NCI-H2081 treated with DMSO at 0.1 percent for 48 hours (cell line): ENCODE results near the gene GRID1.

Experiments
- DNase-seq: peaks from one replicate; lab custom pipeline; 2025; lab: John Stamatoyannopoulos, UW

GRID1 gene

DNA sequence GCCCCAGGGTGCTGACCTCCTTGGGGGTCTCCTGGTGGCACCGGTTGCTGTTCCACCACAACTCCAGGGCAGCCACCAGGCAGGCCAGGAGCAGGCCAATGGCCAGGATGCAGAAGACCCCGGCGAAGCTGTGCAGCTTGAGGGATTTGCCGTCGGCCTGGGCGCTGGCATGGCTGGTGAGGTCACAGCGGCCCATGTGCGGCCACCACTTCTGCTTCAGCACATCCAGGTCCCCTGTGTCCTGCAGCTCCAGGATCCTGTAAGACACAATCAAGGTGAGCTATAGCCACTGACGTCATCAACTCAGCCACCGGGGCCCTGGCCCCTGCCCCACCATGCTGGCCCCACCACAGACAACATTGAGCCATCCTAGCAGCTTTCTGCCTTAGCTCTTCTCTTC is 753.2 kb downstream of the GRID1 start:
- no peak for DNase-seq

DNA sequence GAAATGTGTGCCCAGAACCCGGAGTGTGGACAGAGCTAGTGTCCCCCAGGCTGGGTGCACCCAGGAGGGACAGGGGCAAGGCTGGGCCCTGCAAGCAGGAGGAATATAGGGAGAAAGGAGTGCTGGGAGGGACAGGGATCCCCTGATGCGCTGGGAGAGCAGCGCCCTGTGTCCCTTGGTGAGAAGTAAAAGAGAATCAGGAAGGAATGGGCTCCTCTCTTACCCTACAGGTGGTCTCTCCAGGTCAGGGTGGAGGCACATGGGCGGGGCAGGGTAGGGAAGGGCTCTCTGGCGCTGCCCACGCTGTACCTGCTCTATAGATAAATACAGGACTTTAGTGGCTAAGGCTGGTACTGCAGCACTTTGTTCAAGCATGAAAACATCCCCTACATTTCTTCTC is 753.8 kb downstream of the GRID1 start:
- no peak for DNase-seq

DNA sequence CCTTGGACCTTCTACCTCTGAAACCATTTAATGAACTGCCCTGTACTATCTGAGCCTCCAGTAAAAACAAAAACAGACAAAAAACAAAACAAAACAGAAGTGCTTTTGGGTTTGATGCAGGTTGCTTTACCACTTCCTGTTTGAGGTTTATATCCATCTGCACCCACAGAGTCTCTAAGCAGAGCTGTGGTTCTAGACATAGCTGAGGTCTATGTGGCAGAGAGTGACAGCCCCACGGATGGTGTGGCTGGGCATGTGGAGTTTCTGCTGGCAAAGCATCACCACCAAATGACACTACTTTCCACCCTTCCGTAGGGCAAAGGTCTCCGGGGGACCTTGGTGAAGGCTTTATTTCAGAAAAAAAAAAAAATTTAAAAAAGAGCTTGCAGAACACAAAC is 754.2 kb downstream of the GRID1 start:
- no peak for DNase-seq

DNA sequence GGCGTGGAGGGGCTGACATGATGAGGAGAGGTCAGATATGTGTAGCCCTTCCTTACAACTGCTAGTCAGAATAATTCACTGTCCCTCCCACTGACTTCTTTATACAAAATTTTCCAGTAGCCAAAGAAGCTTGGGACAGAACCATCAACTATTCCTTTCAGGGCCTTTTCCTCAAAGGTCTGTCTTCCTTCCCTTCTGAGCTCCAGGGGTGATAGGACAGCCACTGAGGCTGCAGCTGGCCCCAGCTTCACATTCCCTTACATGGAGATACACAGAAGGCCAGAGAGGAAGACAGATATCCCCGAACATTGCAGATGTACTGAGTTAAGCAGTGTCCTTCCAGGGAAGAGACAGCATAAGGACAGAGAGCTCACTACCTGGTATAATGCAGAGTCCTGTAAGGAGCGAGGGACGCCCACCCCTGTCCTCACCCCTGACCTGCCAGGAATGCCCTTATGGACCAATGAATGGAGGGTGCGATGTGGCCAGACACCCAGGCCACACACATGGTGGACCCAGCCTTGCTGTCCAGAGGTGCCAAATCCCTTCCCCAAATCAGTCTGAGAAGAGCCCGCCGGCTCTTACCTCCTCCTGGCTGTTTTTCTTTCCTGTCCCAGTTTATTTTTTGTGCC is 754.7 kb downstream of the GRID1 start:
- no peak for DNase-seq

DNA sequence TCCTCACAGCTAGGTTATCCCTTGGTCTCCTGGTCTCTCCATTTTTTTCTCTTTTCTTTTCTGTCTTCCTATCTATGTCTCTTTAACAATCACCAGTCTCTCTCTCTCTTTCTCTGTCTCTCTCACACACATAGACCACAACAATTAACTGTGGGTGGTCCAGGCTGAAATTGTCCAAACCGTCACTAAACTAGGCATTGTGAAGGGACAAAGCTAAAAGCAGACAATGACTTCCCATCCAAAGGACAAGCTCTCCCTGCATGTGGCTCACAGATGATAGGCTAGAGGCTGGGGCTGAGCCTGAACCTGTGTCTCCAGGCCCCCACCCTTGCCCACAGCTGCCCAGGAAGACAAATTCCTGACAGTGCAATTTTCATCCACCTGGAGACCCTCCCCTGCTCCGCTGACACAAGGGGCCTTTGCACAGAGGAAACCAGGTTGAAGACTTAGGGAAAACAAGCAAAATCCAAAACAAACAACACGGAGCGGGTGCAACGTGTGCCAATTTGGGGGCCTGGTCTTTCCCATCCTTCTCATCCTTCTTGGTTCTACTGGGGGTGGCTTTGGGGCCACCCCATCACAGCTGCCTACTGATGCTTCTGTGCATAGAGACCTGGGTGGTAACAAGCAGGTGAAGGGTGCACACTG is 755.4 kb downstream of the GRID1 start:
- no peak for DNase-seq

DNA sequence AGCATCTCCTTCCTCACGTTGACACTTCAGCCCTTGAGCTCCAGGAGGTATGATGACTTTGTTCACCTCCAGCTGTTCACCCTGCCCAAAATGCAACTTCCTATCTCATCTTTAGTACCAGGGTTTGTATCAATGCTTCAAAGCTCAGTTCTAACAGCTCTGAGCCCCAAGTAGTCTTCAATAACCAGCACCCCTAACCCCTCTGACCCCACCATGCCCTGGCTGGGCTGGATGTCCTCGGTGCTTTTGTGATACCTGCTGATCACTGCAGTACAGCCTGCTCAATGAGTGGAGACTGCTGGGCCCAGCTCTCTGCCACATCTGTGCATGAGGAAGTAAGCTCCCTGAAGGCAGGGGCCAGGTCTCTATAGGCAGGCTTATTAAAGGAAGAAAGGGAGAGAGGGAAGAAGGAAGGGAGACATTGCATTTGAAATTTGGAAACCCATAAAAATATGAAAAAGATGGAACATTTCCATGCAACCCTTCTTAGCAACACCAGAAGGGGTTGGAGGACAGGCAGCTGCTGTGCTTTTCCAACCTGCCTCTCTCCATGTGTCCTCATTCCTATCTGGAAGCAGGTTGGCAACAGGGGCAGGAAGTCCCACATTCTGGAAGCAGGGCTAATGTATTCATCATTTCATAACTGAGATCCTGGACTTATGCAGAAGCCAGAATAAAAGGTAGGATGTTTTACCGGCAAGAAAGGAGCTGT is 756.1 kb downstream of the GRID1 start:
- DNase-seq: no peak

DNA sequence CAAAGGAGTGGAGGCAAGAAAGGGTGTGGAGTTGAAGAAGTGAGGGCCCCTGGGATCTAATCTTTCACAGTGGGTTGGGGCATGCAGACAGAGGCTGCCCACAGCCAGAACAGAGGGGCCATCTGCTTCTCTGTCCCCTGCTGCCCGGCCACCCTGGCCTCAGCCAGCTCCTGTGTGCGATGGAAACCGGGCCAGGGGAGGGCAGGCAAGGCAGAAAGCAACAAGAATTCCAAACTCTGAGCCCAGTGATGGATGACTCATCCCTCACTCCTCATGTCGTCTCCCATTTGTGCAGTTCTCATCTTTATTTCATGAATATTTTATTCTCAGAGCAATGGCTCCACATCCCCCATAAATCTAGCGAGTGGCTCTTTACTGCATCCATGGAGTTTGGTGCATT is 757.1 kb downstream of the GRID1 start:
- no peak for DNase-seq

DNA sequence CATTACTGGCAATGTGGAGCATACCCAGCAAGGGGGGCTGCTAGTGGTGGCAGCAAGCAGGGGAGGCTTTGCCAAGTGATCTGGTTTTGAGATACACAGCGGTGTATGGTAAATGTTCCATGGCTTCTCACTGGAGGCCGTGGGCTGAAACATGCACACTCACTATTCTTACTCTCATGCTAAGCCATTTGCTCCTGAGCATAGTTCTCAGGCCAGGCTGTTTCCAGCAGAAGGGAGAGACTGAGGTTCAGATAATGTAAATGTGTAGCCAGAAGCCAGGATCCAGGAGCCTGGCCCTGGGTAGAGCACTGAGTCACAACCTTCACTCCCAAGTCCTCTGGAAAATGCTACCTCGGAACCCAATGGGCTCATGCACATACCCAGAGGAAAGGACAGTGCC is 757.9 kb downstream of the GRID1 start:
- no peak for DNase-seq

DNA sequence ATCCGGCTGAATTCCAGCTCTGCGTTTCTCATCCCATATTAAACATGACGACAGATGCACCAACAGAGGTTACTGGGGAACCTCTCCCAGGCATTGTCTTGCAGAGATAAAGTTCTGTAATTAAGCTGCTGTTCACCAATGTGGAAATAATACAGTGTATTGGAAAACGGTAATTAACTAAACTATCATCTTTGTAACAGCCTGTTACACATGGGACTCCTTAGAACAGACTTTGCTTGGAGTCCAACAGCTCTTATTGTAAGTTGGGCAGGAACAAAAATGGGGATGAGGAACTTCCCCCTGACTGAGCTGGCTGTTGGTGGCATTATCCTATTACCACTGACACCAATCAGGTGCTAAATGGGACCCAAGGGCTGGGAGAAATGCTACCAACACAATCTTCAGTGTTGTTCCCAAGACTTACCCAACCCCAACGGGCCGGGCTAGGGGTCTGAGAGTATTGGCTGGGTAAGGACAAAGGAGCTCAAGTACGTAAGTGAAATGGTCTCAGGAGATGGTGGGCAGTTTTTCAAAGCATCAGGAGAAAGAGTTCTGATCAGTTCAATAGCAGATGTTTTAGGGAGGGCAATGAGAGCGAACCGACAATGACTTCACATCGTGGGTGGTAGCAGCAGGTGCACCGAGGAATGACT is 759.4 kb downstream of the GRID1 start:
- no peak for DNase-seq

DNA sequence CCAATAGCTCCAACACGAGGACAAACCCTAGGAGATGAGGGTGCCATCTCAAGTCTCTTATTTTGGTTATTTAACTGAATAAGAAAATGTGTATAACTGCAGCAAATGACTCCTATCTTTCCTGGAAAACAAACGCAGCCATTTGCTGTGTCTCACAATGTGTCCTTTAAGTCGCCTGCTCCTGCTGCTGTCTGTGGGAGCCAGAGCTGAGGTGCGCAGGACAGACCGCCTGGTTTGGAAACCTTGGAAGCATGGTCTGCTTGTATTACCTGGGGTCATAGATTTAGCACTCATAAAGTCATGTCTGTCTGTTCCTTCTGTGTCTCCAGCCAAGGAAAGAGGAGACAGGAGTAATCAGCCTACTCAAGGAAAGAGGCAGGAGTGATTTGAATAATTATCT is 760.2 kb downstream of the GRID1 start:
- no peak for DNase-seq

DNA sequence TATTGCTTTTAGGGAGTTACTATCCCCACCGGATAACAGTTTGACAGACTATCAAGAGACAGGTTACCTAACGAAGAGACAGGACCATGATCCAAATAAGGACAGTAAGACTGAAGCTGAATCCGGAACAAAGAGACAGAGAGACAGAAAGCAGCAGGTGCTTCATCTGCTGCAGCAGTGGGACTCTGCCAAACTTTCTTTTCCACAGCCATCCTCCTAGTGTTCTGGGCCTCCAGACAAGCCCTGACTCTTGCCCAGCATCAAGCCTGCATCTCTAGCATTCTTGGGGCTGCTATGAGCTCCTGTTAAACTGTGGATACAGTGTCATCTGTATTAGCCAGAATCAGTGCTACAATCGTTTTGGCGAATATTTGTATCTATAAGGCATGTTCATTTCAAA is 761.7 kb downstream of the GRID1 start:
- DNase-seq: no peak

DNA sequence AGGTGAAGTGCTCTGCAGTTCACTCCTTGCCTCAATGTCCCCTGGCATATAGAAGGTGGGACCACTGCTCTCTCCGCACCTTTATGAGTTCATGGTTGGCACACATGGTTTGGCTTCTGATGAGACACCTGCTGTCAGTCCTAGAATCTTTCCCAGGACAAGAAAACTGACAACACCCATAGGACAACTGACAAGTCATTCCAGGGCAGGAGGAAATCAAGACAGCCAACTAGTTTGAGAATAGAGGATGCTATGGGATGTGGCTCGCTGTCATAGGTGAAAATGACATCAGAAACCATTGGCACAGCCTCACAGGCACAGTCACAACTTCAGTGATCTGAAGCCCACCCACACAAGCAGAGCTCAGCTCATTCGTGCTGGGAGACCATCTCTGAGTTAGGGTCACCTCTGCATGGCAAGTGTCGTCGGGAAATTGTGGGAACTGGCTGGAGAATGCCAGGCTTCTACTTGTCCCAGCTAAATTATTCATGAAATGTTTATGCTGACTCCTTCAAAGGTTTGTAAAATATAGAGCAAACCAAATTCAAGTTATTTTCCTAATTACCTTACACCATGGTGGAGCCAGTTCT is 762.4 kb downstream of the GRID1 start:
- DNase-seq: no peak

DNA sequence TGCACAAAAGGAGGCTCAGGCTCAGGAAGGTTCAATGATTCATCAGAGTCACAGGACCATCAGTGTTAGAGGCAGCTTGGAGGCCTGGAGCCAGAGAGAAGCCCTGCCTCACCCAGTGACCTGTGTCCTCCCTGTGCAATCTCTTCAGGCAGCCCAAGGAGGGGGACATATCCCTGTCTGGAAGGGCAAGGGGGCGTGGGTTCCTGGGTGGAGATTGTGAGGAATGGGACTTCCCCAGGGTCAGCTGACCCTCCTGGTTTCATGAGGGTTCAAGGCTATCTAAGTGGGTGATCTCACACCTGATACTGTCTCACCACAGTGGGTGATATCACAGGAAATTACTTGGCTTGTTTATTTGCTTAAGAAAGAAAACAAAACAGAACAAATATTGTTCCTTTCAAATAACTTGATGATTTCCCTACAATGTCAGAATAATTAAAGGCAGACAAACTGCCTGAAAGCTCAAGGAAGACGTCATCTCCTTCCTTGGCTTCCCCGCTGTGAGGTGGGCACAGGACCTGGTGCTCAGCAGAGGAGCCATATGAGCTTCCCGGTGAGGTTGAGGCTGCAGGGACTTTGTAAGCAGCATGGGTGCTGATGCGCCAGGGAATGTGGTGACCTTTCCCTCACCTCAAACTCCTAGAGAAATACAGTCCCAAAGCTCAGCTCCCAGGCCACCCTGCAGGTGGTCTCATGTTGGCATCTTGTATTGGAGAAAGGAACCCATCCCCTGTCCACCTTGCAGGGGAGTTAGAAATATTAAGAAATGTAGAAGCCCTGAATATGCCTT is 763.2 kb downstream of the GRID1 start:
- no peak for DNase-seq

DNA sequence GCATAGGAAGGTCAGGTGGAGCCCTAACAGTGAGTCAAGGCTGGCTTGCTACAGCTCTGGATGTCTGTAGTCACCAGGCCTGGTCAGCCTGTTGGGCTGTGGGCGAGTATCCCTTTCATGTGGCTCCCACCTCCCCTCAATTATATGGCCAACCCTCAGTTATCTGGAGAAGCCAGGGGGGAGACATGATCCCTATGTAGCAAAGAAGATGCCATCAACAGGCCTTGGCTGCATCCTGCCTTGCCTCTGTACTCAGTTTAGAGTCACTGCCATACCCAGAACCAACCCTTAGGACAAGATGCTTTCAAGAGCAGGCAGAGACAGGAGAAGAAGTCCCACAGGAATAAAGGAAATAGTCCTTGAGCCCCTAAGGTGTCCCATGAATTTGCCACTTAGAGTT is 763.9 kb downstream of the GRID1 start:
- DNase-seq: no peak

DNA sequence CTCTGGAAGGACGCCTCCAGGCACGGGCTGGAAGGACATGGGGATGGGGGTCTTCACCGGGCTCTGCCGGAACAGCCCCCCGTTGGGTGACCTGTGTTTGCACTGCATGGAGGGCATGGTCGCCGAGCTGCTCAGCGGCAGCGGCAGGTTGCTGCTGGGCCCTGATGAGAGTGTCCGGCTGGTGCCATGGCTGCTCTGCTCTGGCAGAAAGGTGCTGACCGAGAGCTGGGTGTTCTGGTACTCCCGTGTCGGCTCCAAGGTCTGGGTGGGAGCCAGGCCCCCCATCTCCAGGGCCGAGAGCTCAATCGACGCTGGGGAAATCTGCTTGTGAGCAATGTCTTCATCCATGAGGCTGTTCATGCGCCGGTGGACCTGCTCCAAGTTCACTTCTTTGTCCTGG is 764.3 kb downstream of the GRID1 start:
- no peak for DNase-seq

DNA sequence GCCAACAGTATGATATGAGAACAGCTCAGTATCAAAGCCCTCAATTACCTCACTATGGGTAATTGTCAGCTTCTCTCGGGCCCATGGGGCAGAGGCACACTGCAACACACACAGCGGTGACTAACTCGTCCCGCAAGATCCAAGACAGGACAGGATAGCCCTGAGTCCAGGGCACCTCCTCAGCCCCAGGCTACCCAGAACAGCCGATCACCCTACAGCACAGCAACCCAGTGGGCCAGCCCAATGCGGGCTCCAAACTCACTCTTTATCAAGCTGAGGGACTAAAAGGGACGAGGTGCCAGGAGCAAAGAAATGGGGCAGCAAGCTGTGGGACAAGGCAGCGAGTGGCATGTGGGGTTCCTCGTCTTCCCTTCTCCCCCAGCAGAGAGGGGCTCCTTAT is 765.1 kb downstream of the GRID1 start:
- no peak for DNase-seq

DNA sequence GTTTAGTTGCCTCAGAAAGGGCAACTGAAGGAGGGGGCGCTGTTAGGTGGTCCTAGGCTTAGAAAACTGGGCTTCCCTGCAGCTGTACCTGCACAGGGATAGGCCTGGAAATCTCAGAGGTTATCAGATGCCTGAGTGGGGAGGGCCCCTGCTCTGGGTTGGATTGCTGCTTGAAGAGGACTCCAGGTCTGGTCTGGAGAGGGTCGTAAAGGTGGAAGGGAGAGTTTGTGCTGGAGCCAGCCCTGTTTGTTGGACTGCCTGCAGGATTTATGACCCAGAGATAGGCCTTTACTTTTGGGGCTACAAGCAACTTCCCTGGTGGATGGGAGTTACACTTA is 765.9 kb downstream of the GRID1 start:
- DNase-seq: no peak

DNA sequence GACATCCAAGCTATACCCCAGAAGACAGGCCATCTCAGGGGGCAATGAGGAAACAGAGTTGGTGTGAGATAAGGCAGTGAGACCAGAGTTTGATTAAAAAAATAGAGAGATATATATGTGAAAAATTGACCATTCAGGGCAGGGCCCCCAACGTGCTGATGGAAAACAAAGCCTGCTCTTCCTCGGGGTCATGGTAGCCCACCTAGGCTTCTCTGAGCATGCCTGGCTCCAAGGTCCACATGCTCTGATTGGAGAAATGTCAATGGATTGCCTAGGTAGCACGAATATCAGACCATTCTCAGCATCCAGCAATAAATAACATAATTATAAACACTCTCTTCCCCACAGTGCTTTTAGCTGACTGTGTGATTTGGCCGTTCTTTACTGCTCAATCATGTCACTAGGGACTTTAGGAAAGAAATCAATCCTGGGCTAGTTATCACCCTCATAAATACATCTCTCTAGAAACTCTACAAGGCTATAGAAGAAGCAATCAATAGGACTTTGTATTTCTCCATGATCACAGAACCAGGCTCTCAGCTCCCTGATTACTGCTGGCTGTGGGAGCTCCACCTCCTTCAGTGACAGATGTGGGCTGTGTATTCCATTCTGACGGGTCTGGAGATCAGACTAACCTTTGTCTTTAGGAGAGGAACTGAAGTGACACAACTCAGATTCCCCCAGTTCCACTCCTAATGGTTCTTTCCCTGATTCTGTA is 766.4 kb downstream of the GRID1 start:
- DNase-seq: no peak

DNA sequence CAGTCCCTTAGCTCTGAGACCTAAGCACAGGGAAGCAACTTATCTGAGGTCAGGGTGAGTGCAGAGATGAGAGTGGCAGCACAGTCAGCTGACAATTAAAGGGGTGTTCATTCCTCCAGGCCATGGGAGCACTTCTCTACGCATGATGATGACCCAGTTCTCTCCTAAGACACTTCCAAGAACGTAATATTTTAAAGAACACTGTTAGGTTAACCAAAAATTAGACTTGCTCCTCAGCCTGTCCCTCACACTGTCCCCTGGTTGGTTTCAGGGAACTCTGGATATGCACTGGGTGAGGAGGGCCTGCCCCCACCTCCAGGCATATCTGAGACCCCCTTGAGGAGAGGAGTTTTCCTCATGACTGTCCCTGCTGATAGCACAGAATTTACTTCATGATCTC is 767.5 kb downstream of the GRID1 start:
- DNase-seq: no peak

DNA sequence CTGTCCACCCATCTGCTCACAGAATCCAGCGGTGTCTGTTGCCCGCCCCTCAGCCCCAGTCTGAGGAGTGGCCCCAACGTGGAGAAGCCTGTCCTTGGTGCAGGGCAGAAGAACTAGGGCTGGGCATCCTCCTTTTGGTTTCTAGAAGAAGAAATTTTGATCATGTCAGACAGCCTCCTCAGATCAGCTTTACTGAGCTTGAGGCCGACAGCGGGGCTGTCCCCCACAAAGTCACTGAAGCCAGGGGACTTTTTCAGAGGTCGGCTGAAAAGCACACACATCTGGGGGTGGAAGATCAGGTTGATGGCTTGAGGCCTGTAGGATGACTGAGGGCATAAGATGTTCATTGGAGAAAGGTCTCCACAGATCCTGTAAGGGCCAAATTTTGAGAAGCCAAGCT is 767.9 kb downstream of the GRID1 start:
- no peak for DNase-seq

DNA sequence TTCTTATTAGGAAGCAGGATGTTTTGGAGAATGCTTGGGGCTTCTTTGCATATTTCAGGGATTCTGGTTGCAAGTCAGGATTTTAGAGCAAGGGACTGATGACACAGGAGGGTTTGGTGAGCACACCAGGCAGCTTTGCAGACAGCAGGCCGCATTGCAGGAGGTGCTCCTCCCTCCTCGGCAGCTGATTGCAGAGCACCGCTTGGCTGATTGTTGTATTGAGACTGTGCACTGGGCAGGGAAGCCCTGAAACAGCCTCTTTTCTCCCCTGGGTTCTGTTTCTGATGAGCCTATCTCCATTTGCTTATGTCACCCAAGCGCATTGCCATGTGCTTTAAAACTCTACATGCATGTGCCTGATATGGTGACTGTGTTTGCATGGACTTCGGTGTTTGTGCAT is 769.6 kb downstream of the GRID1 start:
- DNase-seq: no peak
